ENCODE results near the gene SIGLEC10. TPM values are rescaled to one million over a fixed set of nuclear protein-coding genes. Genes with fewer than 3 reads are reported as not detected.

SIGLEC10 gene
- total RNA-seq, 1 donor from 2014 or later: not detected

DNA sequence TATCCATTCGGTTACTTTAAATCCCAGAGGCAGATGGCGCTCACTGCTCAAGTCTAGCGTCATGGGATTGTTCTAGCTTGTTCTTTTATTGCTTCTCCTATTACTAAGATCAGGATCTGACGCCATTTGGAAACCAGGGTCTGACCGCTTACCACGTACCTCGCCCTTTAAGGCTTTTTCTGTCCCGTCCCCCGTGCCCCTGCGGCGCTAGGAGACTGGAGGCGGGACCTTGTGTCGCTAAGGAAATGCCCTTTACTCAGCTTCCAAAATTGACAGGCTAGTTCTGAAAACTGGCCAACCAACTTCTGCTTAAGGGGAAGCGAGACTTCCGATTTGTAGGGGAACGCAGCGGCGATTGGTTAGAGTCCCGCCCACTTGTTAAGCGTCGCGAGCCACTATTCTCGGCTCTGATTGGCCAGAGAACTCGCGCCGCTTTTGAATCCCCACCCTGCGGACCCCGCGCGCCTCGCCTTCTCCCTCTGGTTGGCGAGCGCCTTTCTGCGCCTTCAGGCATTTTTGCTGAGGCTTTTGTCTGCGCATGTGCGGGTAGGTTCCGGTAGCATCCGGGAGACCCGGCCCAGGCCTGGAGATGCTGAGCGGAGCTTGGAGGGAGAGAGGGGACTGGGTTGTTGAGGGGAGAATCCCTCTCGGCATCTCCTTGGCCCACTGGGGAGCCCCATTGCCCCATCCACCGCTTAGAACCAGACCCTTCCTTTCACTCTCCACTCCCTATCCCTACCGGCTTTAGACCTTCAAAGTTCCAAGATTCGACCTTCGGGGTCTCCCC is 23.2 kb downstream of the SIGLEC10 start:
- Histone ChIP-seq H4K20me1 (ENCODE audit: insufficient read depth, low read length) (no peaks in the 10 kb centered on the region), H3K36me3 (ENCODE audit: insufficient read depth, low read length) (no peaks in the 10 kb centered on the region), H3K9ac (ENCODE audit: low read length) (peak overlapping the region; percentile 55), H3K4me1 (ENCODE audit: insufficient read depth, low read length) (no peaks in the 10 kb centered on the region), H3K4me2 (ENCODE audit: low read length) (peak overlapping the region; percentile 80), H3K27me3 (ENCODE audit: insufficient read depth, low read length) (no peaks in the 10 kb centered on the region), H3K79me2 (ENCODE audit: insufficient read depth, low read length) (no peaks in the 10 kb centered on the region), H2AFZ (ENCODE audit: low read depth, low read length) (peak overlapping the region; percentile 88), H3K4me3 (ENCODE audit: insufficient read depth, low read depth, low read length) (peak overlapping the region; percentile 49), H3K9me3 (ENCODE audit: insufficient read depth, low read depth, low read length) (no peaks in the 10 kb centered on the region), H3K27ac (ENCODE audit: low read depth, low read length) (no peak overlapping the region)
- no peak for TF ChIP-seq EZH2 (IDR thresholded peaks at IDR 0.05; ENCODE audit: insufficient read depth, low read length)
- TF ChIP-seq, protein P1, sequence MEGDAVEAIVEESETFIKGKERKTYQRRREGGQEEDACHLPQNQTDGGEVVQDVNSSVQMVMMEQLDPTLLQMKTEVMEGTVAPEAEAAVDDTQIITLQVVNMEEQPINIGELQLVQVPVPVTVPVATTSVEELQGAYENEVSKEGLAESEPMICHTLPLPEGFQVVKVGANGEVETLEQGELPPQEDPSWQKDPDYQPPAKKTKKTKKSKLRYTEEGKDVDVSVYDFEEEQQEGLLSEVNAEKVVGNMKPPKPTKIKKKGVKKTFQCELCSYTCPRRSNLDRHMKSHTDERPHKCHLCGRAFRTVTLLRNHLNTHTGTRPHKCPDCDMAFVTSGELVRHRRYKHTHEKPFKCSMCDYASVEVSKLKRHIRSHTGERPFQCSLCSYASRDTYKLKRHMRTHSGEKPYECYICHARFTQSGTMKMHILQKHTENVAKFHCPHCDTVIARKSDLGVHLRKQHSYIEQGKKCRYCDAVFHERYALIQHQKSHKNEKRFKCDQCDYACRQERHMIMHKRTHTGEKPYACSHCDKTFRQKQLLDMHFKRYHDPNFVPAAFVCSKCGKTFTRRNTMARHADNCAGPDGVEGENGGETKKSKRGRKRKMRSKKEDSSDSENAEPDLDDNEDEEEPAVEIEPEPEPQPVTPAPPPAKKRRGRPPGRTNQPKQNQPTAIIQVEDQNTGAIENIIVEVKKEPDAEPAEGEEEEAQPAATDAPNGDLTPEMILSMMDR (IDR thresholded peaks at IDR 0.05; ENCODE audit: insufficient read depth, low read depth, low read length): no peak
- Mint-ChIP-seq H3K27me3 (ENCODE audit: low read depth, unreplicated experiment) (no peaks in the 10 kb centered on the region), H3K9me3 (ENCODE audit: unreplicated experiment) (peaks cover 3% of the 10 kb centered on the region), H3K27ac (ENCODE audit: unreplicated experiment) (peak overlapping the region; percentile 86), H3K36me3 (ENCODE audit: low read depth, unreplicated experiment) (no peaks in the 10 kb centered on the region), H3K4me3 (ENCODE audit: unreplicated experiment) (peak overlapping the region; percentile 80), H3K4me1 (ENCODE audit: low read depth, unreplicated experiment) (peaks cover 9% of the 10 kb centered on the region)
- DNase-seq (ENCODE audit: low read depth) (peak; percentile 96), FAIRE-seq (peak; percentile 39)

DNA sequence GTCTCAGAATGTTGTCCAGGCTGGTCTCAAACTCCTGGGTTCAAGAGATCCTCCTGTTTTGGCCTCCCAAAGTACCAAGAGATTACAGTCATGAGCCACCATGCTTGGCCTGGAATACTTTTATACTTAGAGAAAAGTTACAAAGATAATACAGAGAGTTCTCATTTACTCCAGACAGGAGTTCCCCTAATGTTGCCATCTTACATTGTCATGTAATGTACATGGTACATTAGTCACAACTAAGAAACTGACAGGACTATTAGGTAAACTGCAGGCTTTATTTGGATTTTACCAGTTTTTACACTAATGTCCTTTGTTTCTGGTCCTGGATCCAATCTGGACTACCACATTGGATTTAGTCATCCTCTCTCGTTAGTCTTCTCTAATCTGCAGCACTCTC is 24.7 kb downstream of the SIGLEC10 start:
- TF ChIP-seq EZH2 (IDR thresholded peaks at IDR 0.05; ENCODE audit: insufficient read depth, low read length): no peak
- TF ChIP-seq, protein P1 (IDR thresholded peaks at IDR 0.05; ENCODE audit: insufficient read depth, low read depth, low read length): no peak
- Mint-ChIP-seq H3K27ac (ENCODE audit: unreplicated experiment) (no peak overlapping the region), H3K9me3 (ENCODE audit: unreplicated experiment) (peaks cover 3% of the 10 kb centered on the region), H3K27me3 (ENCODE audit: low read depth, unreplicated experiment) (peaks cover 4% of the 10 kb centered on the region), H3K36me3 (ENCODE audit: low read depth, unreplicated experiment) (no peaks in the 10 kb centered on the region), H3K4me1 (ENCODE audit: low read depth, unreplicated experiment) (peaks cover 6% of the 10 kb centered on the region), H3K4me3 (ENCODE audit: unreplicated experiment) (no peak overlapping the region)
- Histone ChIP-seq H3K4me1 (ENCODE audit: insufficient read depth, low read length) (no peaks in the 10 kb centered on the region), H4K20me1 (ENCODE audit: insufficient read depth, low read length) (no peaks in the 10 kb centered on the region), H3K4me3 (ENCODE audit: insufficient read depth, low read depth, low read length) (no peak overlapping the region), H3K27me3 (ENCODE audit: insufficient read depth, low read length) (no peaks in the 10 kb centered on the region), H3K79me2 (ENCODE audit: insufficient read depth, low read length) (no peaks in the 10 kb centered on the region), H3K27ac (ENCODE audit: low read depth, low read length) (no peak overlapping the region), H3K9me3 (ENCODE audit: insufficient read depth, low read depth, low read length) (no peaks in the 10 kb centered on the region), H3K9ac (ENCODE audit: low read length) (no peak overlapping the region), H3K36me3 (ENCODE audit: insufficient read depth, low read length) (no peaks in the 10 kb centered on the region), H3K4me2 (ENCODE audit: low read length) (no peak overlapping the region), H2AFZ (ENCODE audit: low read depth, low read length) (no peak overlapping the region)
- DNase-seq (ENCODE audit: low read depth) (no peak), FAIRE-seq (no peak)

DNA sequence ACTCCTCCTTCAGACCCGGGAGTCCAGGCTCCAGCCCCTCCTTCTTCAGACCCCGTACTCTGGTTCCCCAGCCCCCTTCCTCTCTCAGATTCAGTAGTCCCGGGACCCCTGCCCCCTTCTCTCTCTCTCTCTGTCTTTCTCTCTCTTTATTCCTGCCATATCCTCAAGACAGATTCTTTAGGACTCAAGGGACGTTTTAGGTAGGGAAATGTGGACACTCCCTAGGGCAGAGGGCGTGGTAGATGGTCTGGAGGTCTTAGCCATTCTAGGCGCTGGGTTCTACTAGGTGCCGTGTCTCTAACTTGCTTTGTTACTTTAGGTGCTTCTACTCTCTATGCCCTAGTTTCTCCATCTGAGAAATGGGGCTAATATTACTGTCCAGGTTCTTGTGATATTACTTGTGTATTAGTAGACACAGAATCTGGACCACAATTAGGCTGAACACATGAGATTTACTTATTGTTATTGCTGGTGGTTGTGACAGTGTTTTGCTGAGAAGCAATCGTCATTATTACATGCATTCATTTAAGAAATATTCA is 26.3 kb downstream of the SIGLEC10 start:
- no peak for FAIRE-seq
- H4K20me1 ChIP-seq (ENCODE audit: insufficient read depth, low read length): no peaks in the 10 kb centered on the region
- no peaks in the 10 kb centered on the region for H3K9me3 ChIP-seq (ENCODE audit: insufficient read depth, low read depth, low read length)
- Mint-ChIP-seq H3K9me3 (ENCODE audit: unreplicated experiment) (no peaks in the 10 kb centered on the region), H3K27me3 (ENCODE audit: low read depth, unreplicated experiment) (peaks cover 4% of the 10 kb centered on the region), H3K4me3 (ENCODE audit: unreplicated experiment) (no peak overlapping the region), H3K36me3 (ENCODE audit: low read depth, unreplicated experiment) (no peaks in the 10 kb centered on the region), H3K27ac (ENCODE audit: unreplicated experiment) (no peak overlapping the region), H3K4me1 (ENCODE audit: low read depth, unreplicated experiment) (peaks cover 2% of the 10 kb centered on the region)
- TF ChIP-seq, protein P1 (IDR thresholded peaks at IDR 0.05; ENCODE audit: insufficient read depth, low read depth, low read length): no peak
- no peak for TF ChIP-seq EZH2 (IDR thresholded peaks at IDR 0.05; ENCODE audit: insufficient read depth, low read length)
- H3K36me3 ChIP-seq (ENCODE audit: insufficient read depth, low read length): no peaks in the 10 kb centered on the region
- DNase-seq (ENCODE audit: low read depth): no peak
- H2AFZ ChIP-seq (ENCODE audit: low read depth, low read length): no peak overlapping the region
- H3K79me2 ChIP-seq (ENCODE audit: insufficient read depth, low read length): no peaks in the 10 kb centered on the region
- no peak overlapping the region for H3K9ac ChIP-seq (ENCODE audit: low read length)
- no peaks in the 10 kb centered on the region for H3K4me1 ChIP-seq (ENCODE audit: insufficient read depth, low read length)
- no peak overlapping the region for H3K4me2 ChIP-seq (ENCODE audit: low read length)
- no peak overlapping the region for H3K27ac ChIP-seq (ENCODE audit: low read depth, low read length)
- H3K27me3 ChIP-seq (ENCODE audit: insufficient read depth, low read length): no peaks in the 10 kb centered on the region
- no peak overlapping the region for H3K4me3 ChIP-seq (ENCODE audit: insufficient read depth, low read depth, low read length)

All from astrocyte (in vitro differentiated cells and primary cell).